CD14-positive monocyte (primary cell): Measurements from ENCODE around the gene SH3BGRL2. TPM values are rescaled to one million over a fixed set of nuclear protein-coding genes. Genes with fewer than 3 reads are reported as not detected.

Experiments used
- DNase-seq, 3 donors: peaks; one replicate each; pipeline ENCODE4 v3.0.0-alpha.2; 2011 to 2022
- H2AFZ ChIP-seq: 2 replicates; pipeline ENCODE4 v1.6.0; 2012; ENCODE audit warnings: mild to moderate bottlenecking, low read depth, low read length, inconsistent platforms; ENCODE audit not compliant: insufficient read depth, poor library complexity, severe bottlenecking
- H3K27ac ChIP-seq, 2 donors: 1 replicate in 1 of 2; 2 replicates in 1 of 2; pipeline ENCODE4 v1.5.1; 2012 to 2013; ENCODE audit warnings: low read length in 2 of 2, control low read depth in 1 of 2, inconsistent platforms in 1 of 2, low read depth in 1 of 2, mild to moderate bottlenecking in 1 of 2
- H3K27me3 ChIP-seq, 2 donors: one replicate each; pipeline versions ENCODE4 v1.6.0 to v1.6.1; 2011 to 2013; ENCODE audit warnings: low read length in 2 of 2; ENCODE audit not compliant: control insufficient read depth in 2 of 2, insufficient read depth in 2 of 2
- H3K36me3 ChIP-seq, 2 donors: replicated peaks in 1 of 2; 1 replicate in 1 of 2; 2 replicates in 1 of 2; pipeline versions ENCODE4 v1.5.1 to v1.6.1; 2012 to 2013; ENCODE audit warnings: low read length in 2 of 2, control low read depth in 1 of 2, inconsistent platforms in 1 of 2, mild to moderate bottlenecking in 1 of 2; ENCODE audit not compliant: insufficient read depth in 2 of 2, control insufficient read depth in 1 of 2
- H3K4me1 ChIP-seq, 2 donors: 1 replicate in 1 of 2; 2 replicates in 1 of 2; pipeline versions ENCODE4 v1.5.1 to v1.6.1; 2012 to 2013; ENCODE audit warnings: low read length in 2 of 2, control low read depth in 1 of 2, inconsistent platforms in 1 of 2, mild to moderate bottlenecking in 1 of 2, moderate library complexity in 1 of 2; ENCODE audit not compliant: insufficient read depth in 2 of 2, control insufficient read depth in 1 of 2
- H3K4me2 ChIP-seq: replicated peaks from 2 replicates; pipeline ENCODE3; 2012; ENCODE audit warnings: low read length, moderate library complexity, mild to moderate bottlenecking; ENCODE audit not compliant: poor library complexity, severe bottlenecking; ENCODE audit errors: extremely low read depth
- H3K4me3 ChIP-seq, 3 experiments: fragments of 200-600 bp in 1 of 3; sonication (generic) in 1 of 3; replicated peaks in 1 of 3; 1 replicate in 2 of 3; 2 replicates in 1 of 3; pipeline ENCODE4 v1.5.1; 2011 to 2013; ENCODE audit warnings: low read length in 3 of 3, mild to moderate bottlenecking in 3 of 3, control low read depth in 2 of 3, low read depth in 2 of 3, inconsistent platforms in 1 of 3, moderate library complexity in 1 of 3
- H3K79me2 ChIP-seq: 2 replicates; pipeline ENCODE4 v1.6.0; 2012; ENCODE audit warnings: mild to moderate bottlenecking, control low read depth, inconsistent platforms, low read length, moderate library complexity; ENCODE audit not compliant: insufficient read depth
- H3K9ac ChIP-seq: 2 replicates; pipeline ENCODE4 v1.6.0; 2017; ENCODE audit warnings: low read length, mild to moderate bottlenecking; ENCODE audit not compliant: insufficient read depth, poor library complexity, severe bottlenecking
- H3K9me3 ChIP-seq, 2 donors: replicated peaks in 1 of 2; 1 replicate in 1 of 2; 2 replicates in 1 of 2; pipeline versions ENCODE4 v1.5.1 to v1.6.1; 2012 to 2013; ENCODE audit warnings: low read length in 2 of 2, control low read depth in 1 of 2; ENCODE audit not compliant: control insufficient read depth in 1 of 2, insufficient read depth in 1 of 2
- H4K20me1 ChIP-seq: 2 replicates; pipeline ENCODE4 v1.6.0; 2012; ENCODE audit warnings: mild to moderate bottlenecking, low read length, control low read depth, moderate library complexity; ENCODE audit not compliant: insufficient read depth
- H3K27ac Mint-ChIP-seq, 7 donors: one replicate each; pipeline ENCODE4 v1.8.0; 2020; ENCODE audit warnings: mild to moderate bottlenecking in 7 of 7, mixed read lengths in 7 of 7, moderate library complexity in 6 of 7, inconsistent platforms in 2 of 7
- H3K27me3 Mint-ChIP-seq, 3 donors: one replicate each; pipeline ENCODE4 v1.8.0; 2021 to 2022; ENCODE audit warnings: low read depth in 3 of 3, mild to moderate bottlenecking in 3 of 3, mixed read lengths in 3 of 3, moderate library complexity in 3 of 3, inconsistent platforms in 1 of 3
- H3K36me3 Mint-ChIP-seq, 2 donors: one replicate each; pipeline ENCODE4 v1.8.0; 2020; ENCODE audit warnings: mixed read lengths in 2 of 2, inconsistent platforms in 1 of 2, mild to moderate bottlenecking in 1 of 2
- H3K4me1 Mint-ChIP-seq: one replicate; pipeline ENCODE4 v1.8.0; 2020; ENCODE audit warnings: mild to moderate bottlenecking, mixed read lengths
- H3K4me3 Mint-ChIP-seq, 2 donors: one replicate each; pipeline ENCODE4 v1.8.0; 2020; ENCODE audit warnings: mild to moderate bottlenecking in 2 of 2, mixed read lengths in 2 of 2, moderate library complexity in 1 of 2
- H3K9me3 Mint-ChIP-seq, 7 donors: one replicate each; pipeline ENCODE4 v1.8.0; 2020 to 2022; ENCODE audit warnings: mixed read lengths in 7 of 7, mild to moderate bottlenecking in 6 of 7, moderate library complexity in 6 of 7, inconsistent platforms in 2 of 7
- WGBS: methylation state at CpG from one replicate; pipeline ENCODE4 v1.1.5; 2013; ENCODE audit warnings: missing lambda C conversion rate; ENCODE audit not compliant: insufficient coverage; 5-methylcytosine and 5-hydroxymethylcytosine counted together
- intact Hi-C, 2 donors: fragments of 100-400 bp; cut with micrococcal nuclease; formaldehyde crosslinking; loops; one replicate each; pipeline versions ENCODE4 v1.15.0 to v1.15.1; 2023
- polyA plus RNA-seq, 3 donors: library from polyadenylated mRNA; depleted of rRNA in 1 of 3; unstranded in 2 of 3; stranded (reverse) in 1 of 3; fragments of 300-500 nt in 2 of 3; fragments of >200 nt in 1 of 3; fragmentation: Illumina TruSeq in 2 of 3; gene quantifications; 1 replicate in 2 of 3; 2 replicates in 1 of 3; pipeline ENCODE4 v1.2.3, GENCODE V29; 2012 to 2021
- TF ChIP-seq, protein P1 (sequence below): fragments of 200-600 bp; IDR thresholded peaks from one replicate; pipeline ENCODE4 v1.8.0; 2022; ENCODE audit warnings: antibody characterized with exemption, mild to moderate bottlenecking

Gene SH3BGRL2
- polyA plus RNA-seq, 3 donors: 0.03 to 0.30 (median 0.28) TPM

DNA sequence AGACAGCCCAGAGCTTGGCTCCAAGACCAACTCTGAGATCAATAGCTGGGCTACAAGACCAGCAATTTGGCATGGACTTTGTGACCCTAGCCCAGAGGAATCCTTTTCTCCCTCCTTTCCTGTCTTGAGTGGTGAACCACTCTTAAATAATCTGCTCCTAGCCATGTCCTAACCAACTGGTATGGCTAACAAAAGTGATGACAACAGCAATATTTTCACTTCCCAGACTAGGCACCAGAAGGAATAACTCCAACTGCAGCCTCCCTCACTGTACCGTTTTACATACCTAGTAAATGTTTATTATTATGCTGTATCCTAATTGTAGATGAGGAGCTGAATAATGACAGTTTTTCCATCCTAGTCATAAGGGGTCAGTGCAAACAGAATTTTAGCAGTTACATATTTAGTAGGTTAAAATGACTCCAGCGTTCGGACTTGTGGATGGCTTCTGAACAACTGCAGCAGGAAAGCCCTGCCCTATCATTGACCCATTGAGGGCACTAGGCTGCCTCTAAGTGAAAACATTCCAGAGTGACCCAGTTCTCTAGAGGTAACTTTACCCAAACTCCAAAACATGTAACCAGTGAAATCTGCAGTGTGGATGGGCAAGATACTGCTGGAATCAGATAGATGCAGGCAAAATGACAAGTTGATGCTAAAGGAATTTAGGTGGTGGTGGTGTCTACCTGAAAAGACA is 77.1 kb downstream of the SH3BGRL2 start:
- H3K4me3 ChIP-seq: no peak overlapping the region
- no peaks in the 10 kb centered on the region for H3K27me3 ChIP-seq
- no peak for DNase-seq
- Mint-ChIP-seq H3K9me3 (no peaks in the 10 kb centered on the region), H3K4me1 (no peaks in the 10 kb centered on the region), H3K36me3 (no peaks in the 10 kb centered on the region), H3K27ac (no peak overlapping the region), H3K4me3 (no peak overlapping the region), H3K27me3 (peaks cover 0 to 2% (median 0%) of the 10 kb centered on the region in 3 donors)
- H3K79me2 ChIP-seq: no peaks in the 10 kb centered on the region
- H3K27ac ChIP-seq: no peak overlapping the region
- no peak overlapping the region for H3K4me2 ChIP-seq
- no peak overlapping the region for H2AFZ ChIP-seq
- TF ChIP-seq, protein P1, sequence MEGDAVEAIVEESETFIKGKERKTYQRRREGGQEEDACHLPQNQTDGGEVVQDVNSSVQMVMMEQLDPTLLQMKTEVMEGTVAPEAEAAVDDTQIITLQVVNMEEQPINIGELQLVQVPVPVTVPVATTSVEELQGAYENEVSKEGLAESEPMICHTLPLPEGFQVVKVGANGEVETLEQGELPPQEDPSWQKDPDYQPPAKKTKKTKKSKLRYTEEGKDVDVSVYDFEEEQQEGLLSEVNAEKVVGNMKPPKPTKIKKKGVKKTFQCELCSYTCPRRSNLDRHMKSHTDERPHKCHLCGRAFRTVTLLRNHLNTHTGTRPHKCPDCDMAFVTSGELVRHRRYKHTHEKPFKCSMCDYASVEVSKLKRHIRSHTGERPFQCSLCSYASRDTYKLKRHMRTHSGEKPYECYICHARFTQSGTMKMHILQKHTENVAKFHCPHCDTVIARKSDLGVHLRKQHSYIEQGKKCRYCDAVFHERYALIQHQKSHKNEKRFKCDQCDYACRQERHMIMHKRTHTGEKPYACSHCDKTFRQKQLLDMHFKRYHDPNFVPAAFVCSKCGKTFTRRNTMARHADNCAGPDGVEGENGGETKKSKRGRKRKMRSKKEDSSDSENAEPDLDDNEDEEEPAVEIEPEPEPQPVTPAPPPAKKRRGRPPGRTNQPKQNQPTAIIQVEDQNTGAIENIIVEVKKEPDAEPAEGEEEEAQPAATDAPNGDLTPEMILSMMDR: no peak
- H4K20me1 ChIP-seq: no peaks in the 10 kb centered on the region
- 75% methylated on average over 2 of the region's 3 CpGs for WGBS
- H3K9ac ChIP-seq: no peak overlapping the region
- H3K36me3 ChIP-seq: no peaks in the 10 kb centered on the region
- no peaks in the 10 kb centered on the region for H3K4me1 ChIP-seq
- intact Hi-C loops: no loop called here
- no peaks in the 10 kb centered on the region for H3K9me3 ChIP-seq

DNA sequence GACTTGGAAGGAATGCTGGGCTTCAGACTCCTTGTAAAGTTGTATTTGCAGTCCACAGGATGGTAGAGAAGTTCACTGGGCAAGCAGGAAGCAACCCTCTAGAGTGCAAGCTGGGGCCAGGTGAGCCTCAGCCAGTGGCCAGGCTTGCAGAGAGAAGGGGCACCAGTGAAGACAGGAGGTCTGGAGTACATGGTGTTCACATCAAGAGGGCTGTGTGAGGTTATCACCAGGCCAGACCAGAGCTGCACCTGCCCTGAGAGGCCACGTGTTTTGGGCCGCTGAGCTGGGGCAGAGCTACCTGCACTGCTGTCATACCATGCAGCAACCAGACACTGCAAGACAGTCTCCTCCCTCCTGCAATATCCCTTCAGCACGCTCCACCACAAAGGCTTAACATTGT is 79.0 kb downstream of the SH3BGRL2 start:
- Mint-ChIP-seq H3K27me3 (peaks cover 0 to 3% (median 2%) of the 10 kb centered on the region in 3 donors), H3K4me1 (no peaks in the 10 kb centered on the region), H3K36me3 (no peaks in the 10 kb centered on the region), H3K9me3 (no peaks in the 10 kb centered on the region), H3K4me3 (no peak overlapping the region), H3K27ac (no peak overlapping the region)
- Histone ChIP-seq H3K4me3 (no peak overlapping the region), H3K27me3 (no peaks in the 10 kb centered on the region), H3K4me2 (no peak overlapping the region), H3K4me1 (no peaks in the 10 kb centered on the region), H3K27ac (no peak overlapping the region), H3K36me3 (no peaks in the 10 kb centered on the region), H3K79me2 (no peaks in the 10 kb centered on the region), H4K20me1 (no peaks in the 10 kb centered on the region), H2AFZ (no peak overlapping the region), H3K9me3 (no peaks in the 10 kb centered on the region), H3K9ac (no peak overlapping the region)
- TF ChIP-seq, protein P1: no peak
- intact Hi-C loops: no loop called here
- DNase-seq: no peak
- WGBS: 94% methylated on average over 2 of the region's 3 CpGs
